A673 (cell line): ENCODE measurements around the gene TBX20.

ENCODE experiments used
- CTCF ChIP-seq: fragments of 300-800, 200-600 bp; sonication (generic); conservative IDR thresholded peaks from 2 replicates; pipeline ENCODE4 v1.5.1; 2017; ENCODE audit warnings: low read depth, mild to moderate bottlenecking, antibody characterized with exemption, low read length, moderate library complexity, mixed read lengths
- EZH2 ChIP-seq: fragments of 200-600 bp; sonication (generic); IDR thresholded peaks from 2 replicates; pipeline ENCODE4 v1.6.1; 2017; ENCODE audit warnings: borderline replicate concordance, low read depth, mild to moderate bottlenecking, mixed read lengths, antibody characterized with exemption, low read length; ENCODE audit not compliant: poor library complexity, severe bottlenecking

GRCh38 chr7:35286986-35287385, 33.1 kb upstream of the TBX20 start:
- TF ChIP-seq CTCF = no peak
- no peak for TF ChIP-seq EZH2
